HG03135 (cell line): Measurements from ENCODE around the gene TNK1.
A peak's percentile ranks its signal among the peaks of the same experiment; 100 is the strongest.

Experiments
- ATAC-seq: cut with Tn5 transposase; IDR thresholded peaks from one replicate; pipeline ENCODE4 v1.9.1; 2021; ENCODE audit warnings: mild to moderate bottlenecking, moderate library complexity; ENCODE audit not compliant: unreplicated experiment

The TNK1 gene

DNA sequence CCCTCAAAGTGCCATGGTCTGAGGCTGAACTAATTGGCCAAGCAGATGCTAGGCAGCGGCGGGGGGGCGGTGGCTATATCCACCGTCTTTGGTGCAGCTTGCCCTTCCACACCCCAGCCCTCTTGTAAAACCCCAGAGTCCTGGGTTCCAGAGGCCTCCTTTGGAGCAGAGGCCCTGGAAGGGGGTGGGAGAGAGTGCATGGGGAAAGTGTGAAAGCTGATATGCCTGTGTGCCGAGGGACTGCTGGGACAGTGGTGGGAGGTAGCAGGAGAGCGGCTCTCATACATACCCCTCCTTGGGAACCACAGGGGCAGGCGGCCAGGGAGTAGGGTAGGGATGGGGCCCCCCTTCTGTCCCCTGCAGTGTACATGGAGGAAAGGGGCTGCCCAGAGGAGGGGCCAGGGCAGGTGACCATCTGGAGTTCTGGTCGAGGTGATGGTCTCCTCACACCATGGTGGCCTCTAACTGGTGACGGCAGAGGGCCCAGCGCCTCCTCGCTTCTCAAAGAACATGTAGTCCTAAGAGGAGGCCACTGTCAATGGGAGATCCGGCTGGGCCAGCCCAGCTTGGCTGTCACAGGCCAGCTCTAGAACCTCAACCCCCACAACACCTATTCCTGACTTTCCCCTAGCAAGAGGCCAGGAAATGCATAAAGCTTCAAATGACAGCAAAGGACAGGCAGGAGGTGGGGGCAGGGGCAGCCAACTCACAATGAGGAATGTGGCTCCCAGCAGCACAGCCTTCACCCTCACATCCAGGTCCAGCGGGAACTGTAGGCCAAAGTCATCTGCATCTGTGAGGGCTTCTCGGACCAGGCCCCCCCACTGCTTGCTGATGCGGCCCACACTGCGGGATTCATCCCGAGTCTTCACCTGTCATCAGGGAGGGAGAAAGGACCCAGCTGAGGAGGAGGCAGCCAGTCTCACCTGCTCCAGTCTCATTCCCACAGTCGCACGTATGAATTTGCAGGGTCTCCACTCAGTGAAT is 9.3 kb downstream of the TNK1 start:
- ATAC-seq, result no peak

DNA sequence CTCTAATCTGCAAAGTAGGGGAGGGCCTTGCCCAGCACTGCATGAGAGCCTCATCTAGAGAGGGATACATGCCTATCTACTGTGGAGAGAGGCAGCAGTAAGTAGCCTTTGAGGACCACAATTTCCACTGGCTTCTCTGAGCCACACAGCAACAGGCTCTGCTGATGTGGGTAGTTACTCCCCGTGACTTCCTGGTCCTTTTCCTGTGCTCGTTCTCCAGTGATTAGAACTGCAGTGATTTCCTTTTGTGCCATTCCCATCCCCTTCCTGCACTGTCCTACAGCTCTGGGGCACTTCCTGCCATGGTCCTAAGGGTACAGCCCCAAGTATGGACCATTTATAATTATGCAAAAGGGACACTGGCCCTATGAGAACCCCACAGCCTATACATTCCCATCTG is 10.4 kb downstream of the TNK1 start:
- no peak for ATAC-seq

DNA sequence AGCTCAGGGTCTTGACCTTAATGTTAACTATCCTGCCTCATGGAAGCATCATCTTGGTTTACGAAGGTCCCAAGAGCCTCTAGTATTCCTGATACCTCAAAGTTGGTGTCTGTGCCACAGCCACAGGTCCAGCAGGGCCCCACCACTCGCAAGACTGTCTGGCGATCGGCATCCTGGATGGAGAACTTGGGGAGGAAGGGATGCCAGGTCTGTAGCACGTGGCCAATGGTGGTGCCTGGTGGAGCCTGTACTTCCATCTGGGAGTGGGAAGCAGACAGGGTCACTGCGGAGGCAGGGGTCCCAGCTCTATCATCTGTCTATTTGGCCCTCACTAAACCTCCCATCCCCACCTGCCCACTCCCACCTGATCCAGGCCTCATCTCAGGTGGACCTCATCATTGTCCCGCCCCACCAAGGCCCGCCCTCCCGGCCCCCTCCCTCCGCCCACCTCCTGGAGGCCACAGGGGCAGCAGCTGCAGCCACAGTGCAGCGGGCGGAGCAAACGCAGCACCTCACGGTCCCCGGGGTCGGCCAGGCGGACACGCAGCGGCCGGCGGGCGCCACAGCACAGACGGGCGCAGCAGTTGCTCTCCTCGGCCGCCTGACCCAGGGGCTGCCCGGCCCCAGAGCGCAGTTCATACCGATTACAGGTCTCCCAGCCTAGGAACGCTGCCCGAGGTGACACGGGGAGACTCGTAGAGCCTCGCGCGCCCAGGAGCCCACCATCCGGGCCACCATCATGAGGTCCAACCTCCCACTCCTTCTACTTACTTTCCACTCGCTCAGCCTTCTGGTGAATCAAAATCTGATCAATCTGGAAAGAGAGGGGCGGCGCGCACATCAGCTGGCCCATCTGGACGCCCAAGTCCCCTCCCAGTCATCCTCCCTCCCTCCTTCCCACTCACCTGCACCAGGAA is 12.1 kb downstream of the TNK1 start:
- no peak for ATAC-seq

DNA sequence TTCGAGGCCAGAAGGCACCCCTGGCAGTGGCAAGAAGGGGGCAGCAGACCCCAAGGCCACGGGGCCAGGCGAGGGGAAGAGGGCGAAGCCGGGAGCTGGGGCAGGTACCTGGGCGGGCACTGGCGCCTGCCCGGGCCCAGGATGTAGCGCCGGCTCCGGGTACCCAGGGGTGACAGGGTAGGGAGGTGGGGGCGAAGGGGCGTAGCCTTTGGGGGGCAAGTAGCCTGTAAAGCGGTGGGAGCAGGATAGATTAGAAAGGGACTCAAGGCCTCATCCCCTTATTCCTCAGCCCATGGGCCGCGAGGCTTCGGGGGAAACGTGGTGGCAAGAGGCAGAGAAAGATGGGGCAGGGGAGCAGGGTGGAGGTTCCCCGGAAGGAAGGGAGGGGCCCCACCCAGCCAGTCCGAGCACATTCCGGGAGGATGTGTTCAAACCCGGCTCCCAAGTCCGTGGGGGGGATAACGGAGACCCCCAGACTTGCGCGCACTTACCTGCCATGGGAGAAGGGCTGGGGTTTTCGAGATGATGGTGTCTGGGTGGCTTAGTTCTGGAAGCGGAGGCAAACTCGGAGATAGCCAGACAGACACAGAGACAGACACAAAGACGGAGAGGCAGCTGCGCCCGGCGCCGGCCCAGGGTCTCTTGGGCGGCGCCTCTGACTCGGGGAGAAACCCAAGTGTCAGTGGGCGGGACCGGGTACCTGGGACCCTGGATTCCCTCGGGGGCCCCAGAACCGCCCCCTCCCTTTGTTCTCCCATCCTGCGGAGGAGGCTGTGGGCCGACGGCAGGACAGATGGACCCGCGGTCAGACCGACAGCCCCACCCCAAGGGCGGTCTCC is 12.9 kb downstream of the TNK1 start:
- ATAC-seq, result peak; percentile 39

DNA sequence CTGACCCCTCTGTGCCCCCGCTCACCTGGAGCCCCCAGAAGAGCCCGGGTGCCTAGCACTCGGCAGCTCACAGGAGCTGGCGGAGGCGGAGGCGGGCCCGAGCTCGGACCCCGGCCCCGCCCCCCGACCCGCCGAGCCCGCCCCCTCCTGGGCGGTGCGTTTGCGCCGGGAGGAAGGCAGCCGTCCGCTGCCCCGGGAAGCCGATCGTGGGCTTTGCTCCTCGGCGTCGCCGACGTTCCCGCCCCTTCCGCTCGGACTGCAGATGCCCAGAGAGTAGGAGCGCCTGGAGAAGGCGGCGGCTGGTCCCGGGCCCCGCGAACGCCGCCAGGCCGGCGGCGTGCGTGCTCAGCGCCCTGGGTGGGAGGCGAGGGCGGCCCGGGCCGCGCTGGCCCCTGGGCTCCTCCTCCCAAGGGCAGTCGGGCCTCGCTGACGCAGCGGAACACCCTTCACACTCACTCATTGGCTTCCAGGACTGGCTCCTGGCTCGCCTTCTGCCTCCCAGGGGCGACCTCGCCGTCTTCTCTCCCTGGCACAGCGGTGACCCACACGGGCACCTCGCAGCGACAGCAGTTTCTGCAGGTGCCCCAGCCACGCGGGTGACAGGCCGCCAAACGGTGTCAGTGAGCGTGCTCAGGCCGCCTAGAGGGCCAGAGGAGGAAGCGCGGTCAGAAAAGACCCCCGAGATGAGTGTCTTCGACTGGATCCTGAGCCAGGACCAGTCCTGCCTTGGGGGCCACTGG is 13.7 kb downstream of the TNK1 start, which contains the start of gene PLSCR3:
Gene PLSCR3, minus strand, starts transcription at position 74 of the 740 bp plus-strand sequence. CDS start 415 bp downstream, outside the sequence.
- ATAC-seq, result peak; percentile 77

DNA sequence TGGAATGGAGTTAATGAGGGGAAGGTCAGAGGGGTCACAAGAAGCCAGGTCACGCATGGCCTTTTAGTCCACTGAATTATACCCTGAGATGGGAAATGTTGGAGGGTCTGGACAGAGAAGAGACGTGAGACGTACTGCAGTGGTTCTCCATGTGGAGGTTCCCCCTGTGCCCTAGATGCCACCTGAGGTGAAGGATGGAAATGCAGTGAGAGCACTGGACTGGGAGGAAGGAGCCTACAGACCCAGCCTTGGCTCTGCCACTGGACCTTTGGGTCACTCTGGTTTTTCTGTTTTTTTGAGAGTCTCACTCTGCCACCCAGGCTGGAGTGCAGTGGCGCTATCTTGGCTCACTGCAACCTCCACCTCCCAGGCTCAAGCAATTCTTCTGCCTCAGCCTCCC is 15.3 kb downstream of the TNK1 start:
- ATAC-seq, result no peak

DNA sequence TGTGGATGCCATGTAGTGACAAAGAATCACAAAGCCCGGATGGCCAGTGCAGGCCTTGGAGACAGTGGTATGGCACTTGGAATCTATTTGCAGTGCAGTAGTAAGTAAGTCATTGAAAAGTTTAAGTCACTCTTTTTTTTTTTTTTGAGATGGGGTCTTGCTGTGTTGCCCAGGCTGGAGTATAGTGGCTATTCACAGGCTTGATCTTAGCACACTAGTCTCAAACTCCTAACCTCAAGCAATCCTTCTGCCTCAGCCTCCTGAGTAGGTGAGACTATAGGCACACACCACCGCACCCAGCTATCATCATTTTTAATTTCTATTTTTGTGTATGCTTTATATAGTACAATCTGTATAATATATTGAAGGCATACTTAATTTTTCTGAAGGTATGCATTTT is 17.7 kb downstream of the TNK1 start:
- ATAC-seq, result no peak

DNA sequence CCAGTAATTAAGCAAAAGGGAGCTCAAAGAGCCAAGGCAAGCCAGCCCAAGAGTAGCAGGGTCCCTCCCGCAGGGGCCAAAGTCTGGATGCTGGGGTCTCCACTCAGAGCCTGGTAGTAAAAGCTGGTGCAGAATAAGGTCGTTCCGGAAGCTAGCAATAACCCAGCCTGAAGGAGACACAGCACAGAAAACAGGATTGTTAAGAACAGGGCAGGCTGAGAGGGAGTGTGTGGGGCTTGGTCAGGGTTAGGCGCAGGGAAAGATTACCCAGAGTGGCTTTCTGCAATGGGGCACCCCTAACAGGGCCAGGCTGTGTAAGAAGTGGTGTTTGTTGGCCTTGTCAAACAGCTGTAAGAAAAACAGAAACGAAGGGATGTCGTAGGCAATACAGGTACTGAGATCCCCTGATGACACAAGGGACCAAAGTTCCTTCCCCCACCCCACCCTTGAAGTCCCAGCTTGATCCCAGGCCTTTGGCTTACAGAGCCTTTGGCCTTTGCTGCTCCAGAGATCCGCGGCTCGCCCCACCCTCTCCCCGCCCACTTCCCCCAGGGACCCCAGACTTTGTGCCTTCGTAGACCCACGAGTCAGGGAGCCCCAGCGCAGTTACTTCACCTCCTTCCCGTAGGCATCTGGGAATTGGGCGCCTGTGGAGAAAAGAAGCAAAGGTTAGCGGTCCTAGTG is 22.3 kb downstream of the TNK1 start:
- ATAC-seq, result no peak

DNA sequence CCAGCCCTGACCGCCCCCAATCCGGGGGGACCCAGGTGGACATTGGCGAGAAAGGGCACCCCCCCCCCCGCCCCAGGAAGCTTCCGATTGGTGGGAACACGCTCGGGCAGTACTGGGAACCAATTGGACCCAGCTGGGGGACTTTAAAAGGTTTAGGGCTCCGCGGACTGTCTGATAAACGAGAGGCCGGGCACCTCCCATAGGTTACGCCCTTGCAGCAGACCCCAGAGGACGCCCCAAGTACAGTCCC is 22.8 kb downstream of the TNK1 start:
- no peak for ATAC-seq

DNA sequence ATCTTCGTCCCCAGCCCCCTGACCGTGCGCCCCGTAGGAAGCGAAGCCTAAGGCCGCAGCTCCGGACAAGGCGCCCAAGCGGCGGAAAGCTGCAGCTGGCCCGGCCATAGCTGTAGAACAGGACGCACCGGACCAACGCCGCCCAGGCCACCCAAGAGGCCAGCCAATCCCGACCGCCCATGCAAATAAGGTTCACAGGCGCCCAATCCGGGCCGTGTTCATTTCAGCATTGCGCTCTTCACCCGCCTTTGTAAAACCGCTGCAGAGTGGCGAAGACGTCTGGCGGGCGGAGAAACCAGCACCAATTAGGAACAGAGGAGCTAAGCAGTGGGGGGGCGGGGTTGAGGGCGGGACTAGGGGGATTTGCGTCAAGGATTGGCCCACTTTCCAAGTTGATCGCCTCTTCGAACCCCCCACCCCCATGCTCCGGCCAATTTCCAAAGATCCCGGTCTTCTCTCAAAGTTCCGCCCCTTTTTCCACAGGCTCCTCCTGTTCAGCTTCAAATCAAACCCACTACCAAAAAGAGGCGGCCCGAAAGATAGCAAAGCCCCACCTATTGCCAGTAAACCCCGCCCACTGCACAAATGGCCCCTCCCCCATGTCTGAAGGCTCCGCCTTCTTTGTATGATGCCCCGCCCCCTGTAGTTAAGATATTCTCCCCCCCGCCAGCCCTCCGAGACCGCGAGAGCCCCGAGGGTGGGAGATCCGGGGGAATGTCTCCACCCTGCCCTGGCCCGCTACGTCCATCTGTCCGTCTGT is 23.3 kb downstream of the TNK1 start, which contains the start of gene TMEM256:
Gene TMEM256, minus strand, starts transcription at position 121 of the 760 bp plus-strand sequence. Its CDS starts 13 bp downstream, at position 108.
- ATAC-seq, result peak; percentile 91

DNA sequence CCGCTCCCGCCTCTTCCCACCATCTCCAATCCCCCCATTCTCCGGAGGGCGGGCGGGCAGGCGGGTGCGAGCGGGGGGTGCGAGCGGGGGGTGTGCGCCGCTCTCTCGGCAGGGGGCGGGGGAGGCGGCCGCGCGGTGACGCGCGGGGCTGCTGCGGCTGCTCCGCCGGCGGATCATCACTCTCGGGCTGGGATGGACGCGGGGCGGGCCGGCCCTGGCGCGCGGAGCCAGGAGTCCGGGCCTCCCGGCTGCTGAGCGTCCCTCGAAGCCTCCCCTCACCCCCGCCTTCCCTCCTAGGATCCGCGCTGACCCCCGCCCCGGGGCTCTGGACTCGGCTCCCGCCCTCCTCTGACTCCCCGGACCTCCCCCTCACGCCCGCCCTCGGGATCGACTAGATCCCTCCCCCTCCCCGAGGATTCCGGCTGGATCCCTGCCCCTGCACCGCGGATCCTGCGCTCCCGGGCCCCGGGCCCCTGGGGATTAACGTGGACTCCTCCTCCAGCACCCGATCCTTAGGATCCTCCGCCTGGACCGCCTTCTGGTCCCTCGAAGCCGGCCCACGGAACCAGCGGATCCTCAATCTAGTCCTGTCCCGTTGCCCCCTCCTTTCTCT is 24.0 kb downstream of the TNK1 start:
- ATAC-seq, result peak; percentile 8

DNA sequence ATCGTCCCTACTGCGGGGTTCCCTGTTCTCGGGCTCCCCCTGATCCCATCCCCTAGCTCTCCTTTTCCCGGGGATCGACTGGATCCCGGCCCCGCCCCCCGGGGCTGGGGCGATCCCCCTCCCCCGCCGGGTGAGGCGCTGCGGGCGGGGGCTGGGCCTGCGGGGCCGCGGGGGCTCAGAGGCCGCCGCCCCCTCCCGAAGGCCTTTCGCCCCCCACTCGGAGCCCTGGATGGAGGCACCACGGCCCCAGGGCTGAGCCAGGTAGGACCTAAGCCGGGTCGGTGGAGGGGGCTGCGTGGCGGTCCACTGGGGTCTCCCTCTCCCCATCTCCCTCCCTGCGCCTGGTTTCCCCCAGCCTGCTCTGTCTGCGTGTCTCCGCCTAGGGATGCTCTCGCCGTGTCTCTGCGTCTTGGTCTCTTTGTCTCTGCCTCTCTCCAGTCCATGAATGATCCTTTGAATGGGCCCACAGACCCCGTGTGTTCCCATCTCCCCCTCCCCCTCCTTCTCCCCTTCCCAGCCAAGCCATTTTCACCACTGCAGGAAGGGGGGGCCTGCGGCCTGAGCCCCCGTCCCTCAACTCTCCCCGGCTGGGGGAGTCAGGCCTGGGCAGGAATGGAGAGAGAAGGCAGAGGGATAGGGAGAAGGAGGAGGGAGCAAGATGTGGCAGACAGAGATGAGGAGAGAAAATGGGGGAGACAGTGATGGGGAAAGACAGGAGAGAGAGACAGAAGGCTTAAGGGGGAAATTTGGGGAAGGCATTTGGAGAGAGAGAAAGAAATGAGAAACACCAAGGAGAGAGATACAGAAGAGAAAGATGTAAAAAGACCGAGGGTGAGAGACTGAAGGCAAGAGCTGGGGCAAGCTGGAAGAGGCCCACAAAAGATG is 24.7 kb downstream of the TNK1 start:
- ATAC-seq, result no peak

DNA sequence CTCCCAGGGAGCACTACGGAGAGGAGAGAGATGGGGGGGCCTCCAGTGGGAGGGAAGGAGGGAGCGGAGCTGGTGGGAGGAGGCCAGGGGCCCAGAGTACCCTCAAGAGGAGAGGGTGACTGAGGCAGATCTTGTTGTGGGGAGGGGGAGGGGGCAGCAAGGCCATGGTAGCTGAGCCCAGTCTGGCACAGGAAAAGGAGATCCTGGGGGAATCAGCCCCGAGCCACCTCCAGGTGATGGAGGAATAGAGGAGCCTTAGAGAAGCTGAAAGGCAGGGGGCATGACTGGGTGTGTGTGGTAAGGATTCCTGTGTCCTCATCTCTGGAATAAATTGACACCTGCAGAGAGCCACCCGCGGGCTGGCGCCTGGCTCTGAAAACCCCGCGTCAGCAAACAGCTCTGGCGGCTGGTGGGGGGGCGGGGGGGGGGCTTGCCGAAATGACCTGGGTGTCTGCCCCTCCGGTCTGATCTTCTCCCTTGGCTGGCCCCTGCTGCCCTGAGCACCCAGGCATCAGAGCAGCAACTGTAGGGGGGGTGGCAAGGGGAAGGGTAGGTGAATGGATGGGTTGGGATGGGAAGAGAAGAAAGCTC is 25.4 kb downstream of the TNK1 start:
- no peak for ATAC-seq

DNA sequence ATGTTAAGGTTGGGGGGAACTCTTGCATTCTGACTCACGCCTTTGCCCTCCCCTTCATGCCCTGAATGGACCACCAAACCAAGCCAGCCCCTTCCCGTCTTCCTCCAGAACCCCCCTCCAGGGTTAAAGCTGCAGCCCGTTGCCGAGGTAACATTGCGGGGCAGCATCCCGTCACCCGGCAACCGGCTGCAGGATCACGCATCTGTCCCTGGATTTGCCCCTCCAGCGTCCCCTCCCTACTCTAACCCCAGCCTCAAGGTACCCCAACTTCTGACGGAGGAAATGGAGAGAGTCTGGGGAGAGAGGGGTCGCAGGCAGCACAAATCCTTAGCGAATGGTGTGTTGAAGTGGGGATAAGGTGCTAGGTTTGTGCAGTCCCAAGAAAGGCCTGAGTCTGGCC is 26.2 kb downstream of the TNK1 start:
- no peak for ATAC-seq

DNA sequence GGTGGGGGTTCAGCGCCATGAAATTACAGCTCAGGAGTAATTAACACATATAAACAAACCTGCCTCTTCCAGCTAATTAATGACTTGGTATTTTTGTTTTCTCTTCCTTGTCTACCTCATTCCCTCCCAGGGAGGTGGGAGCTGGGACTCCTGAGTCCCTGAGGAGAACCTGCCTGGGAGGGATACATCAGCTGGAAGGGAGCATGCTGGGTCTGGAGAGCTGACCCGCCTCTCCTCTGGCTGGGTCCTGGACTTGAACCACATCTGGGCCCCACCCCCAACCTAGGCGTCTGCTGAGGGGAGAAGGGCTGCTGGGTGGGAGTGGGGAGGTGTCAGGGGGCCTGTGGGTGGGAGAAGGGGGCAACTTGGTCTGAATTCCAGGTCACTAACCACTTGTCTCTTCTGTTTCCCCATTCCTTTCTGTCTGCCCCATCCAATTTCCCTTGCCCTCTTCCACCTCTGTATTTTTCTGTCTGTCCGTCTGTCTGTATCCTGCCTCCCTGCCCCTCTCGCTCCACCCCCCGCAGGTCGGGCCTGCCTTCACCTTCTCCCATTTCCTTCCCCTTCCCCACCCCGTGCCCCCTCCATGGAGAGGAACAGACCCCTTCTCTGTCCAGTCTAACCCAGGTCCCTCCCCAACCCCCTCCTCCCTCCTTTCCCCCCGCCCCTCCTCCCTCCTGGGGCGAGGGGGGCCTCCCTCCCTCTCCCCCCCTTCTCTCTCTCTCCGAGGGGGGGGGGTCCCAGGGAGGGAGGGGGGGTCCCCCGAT is 26.8 kb downstream of the TNK1 start, which contains the start of gene NLGN2:
Gene NLGN2, plus strand, starts transcription at position 361 of the 767 bp plus-strand sequence. CDS start 411 bp downstream, outside the sequence.
- ATAC-seq, result no peak

DNA sequence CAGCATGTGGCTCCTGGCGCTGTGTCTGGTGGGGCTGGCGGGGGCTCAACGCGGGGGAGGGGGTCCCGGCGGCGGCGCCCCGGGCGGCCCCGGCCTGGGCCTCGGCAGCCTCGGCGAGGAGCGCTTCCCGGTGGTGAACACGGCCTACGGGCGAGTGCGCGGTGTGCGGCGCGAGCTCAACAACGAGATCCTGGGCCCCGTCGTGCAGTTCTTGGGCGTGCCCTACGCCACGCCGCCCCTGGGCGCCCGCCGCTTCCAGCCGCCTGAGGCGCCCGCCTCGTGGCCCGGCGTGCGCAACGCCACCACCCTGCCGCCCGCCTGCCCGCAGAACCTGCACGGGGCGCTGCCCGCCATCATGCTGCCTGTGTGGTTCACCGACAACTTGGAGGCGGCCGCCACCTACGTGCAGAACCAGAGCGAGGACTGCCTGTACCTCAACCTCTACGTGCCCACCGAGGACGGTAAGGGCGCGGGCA is 27.4 kb downstream of the TNK1 start:
- no peak for ATAC-seq
